ENCODE data around the gene INMT.

INMT gene

DNA sequence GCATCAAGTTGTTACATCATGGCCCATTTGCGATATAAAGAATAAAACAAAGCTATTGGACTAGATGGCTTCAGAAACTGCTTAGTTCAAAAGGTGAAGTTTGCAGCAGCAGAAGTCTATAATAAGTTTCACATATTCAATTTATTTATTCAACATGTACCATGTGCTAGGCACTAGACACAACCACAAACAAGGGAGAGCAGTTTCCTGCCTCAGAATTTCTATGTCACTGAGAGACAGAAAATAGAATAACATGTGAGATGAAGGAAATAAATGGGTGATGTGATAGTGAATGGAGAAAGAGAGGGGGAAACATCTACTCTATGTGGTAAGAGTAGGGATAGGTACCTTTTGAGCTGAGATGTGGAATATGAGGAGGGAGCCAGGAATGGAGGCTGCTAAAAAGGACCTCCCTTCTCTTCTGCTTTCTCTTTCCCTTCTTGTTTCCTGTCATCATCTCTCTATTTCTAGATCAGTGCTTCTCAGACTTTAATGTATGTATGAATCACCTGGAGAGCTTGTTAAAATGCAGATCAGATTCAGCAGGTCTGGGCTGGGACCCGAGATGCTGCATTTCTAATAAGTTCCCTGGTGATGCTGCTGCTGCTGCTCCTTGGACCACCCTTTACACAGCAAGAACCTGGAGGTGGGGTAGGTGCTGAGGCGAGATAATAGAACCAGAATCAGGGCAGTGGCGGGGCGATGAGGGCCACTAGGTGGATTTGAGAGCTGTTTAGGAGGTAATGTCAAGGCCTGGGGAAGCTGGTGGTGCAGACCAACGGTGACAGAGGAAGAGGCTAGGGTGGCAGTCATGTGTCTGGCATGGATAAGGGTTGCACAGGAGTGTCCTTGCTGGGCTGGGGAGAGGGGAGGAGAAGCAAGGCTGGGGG, 13.7 kb upstream of the INMT start:
- no peaks in the 10 kb centered on the region for H3K9me3 ChIP-seq (ENCODE audit: control insufficient read depth, insufficient read depth, low read depth, low read length)
- CTCF ChIA-PET, result interaction anchor here (0.7 to 3.8 kb wide), 6 partner anchors 8 to 228 kb away, joined by 4 to 21 read pairs (median 6); no protein-coding TSS in a partner anchor
- no peak overlapping the region for H3K27ac ChIP-seq (ENCODE audit: extremely low read depth, low read depth, low read length)
- no peaks in the 10 kb centered on the region for H3K4me1 ChIP-seq (ENCODE audit: control insufficient read depth, insufficient read depth, low read length)
- H3K36me3 ChIP-seq (ENCODE audit: control insufficient read depth in 2 of 2, insufficient read depth in 1 of 2, low read length in 2 of 2), result no peaks in the 10 kb centered on the region
- H3K4me3 ChIP-seq (ENCODE audit: low read depth, low read length), result no peak overlapping the region
- POLR2A ChIA-PET, result no interaction called here
- no peak for TF ChIP-seq ZNF292 (tag by site-specific recombination; IDR thresholded peaks at IDR 0.05; ENCODE audit: borderline replicate concordance, low read depth)
- TF ChIP-seq IKZF3 (tag by site-specific recombination; IDR thresholded peaks at IDR 0.05), result no peak
- no peak for TF ChIP-seq ZSCAN23 (tag by site-specific recombination; IDR thresholded peaks at IDR 0.05)
- TF ChIP-seq ZNF501 (tag by site-specific recombination; IDR thresholded peaks at IDR 0.05), result no peak

DNA sequence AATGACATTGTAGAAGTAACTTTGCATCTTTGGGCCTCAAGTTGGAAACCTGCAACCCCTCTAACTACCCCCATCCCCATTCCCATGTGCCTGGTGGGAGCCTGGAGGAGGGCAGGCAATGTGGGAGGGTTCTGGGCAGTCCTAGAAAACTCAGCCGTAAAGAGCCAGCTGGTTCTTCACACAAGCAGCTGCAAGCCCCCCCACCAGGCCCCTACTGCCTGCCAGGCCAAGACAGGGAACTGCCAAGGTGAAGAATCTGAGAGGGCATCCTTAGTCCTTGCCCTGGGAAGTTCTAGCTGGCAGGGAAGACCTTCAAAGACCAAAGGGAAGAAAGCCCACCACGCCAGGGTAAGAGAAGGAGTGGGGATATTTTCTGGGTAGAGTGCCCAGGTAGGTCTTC, 12.2 kb upstream of the INMT start:
- H3K9me3 ChIP-seq (ENCODE audit: control insufficient read depth, insufficient read depth, low read depth, low read length), result no peaks in the 10 kb centered on the region
- H3K4me3 ChIP-seq (ENCODE audit: low read depth, low read length), result no peak overlapping the region
- no peaks in the 10 kb centered on the region for H3K4me1 ChIP-seq (ENCODE audit: control insufficient read depth, insufficient read depth, low read length)
- TF ChIP-seq ZFP37 (tag by site-specific recombination; IDR thresholded peaks at IDR 0.05) (no peak), ZNF175 (tag by site-specific recombination; IDR thresholded peaks at IDR 0.05) (no peak), TRIM28 (IDR thresholded peaks at IDR 0.05; ENCODE audit: borderline replicate concordance, low read length) (no peak), KLF1 (tag by site-specific recombination; IDR thresholded peaks at IDR 0.05) (no peak), ZNF561 (tag by site-specific recombination; IDR thresholded peaks at IDR 0.05; ENCODE audit: borderline replicate concordance) (no peak)
- TF ChIP-seq, protein P1, sequence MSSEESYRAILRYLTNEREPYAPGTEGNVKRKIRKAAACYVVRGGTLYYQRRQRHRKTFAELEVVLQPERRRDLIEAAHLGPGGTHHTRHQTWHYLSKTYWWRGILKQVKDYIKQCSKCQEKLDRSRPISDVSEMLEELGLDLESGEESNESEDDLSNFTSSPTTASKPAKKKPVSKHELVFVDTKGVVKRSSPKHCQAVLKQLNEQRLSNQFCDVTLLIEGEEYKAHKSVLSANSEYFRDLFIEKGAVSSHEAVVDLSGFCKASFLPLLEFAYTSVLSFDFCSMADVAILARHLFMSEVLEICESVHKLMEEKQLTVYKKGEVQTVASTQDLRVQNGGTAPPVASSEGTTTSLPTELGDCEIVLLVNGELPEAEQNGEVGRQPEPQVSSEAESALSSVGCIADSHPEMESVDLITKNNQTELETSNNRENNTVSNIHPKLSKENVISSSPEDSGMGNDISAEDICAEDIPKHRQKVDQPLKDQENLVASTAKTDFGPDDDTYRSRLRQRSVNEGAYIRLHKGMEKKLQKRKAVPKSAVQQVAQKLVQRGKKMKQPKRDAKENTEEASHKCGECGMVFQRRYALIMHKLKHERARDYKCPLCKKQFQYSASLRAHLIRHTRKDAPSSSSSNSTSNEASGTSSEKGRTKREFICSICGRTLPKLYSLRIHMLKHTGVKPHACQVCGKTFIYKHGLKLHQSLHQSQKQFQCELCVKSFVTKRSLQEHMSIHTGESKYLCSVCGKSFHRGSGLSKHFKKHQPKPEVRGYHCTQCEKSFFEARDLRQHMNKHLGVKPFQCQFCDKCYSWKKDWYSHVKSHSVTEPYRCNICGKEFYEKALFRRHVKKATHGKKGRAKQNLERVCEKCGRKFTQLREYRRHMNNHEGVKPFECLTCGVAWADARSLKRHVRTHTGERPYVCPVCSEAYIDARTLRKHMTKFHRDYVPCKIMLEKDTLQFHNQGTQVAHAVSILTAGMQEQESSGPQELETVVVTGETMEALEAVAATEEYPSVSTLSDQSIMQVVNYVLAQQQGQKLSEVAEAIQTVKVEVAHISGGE (tag by site-specific recombination; conservative IDR thresholded peaks at IDR 0.05; ENCODE audit: low read depth), result no peak
- TF ChIP-seq, protein P2, sequence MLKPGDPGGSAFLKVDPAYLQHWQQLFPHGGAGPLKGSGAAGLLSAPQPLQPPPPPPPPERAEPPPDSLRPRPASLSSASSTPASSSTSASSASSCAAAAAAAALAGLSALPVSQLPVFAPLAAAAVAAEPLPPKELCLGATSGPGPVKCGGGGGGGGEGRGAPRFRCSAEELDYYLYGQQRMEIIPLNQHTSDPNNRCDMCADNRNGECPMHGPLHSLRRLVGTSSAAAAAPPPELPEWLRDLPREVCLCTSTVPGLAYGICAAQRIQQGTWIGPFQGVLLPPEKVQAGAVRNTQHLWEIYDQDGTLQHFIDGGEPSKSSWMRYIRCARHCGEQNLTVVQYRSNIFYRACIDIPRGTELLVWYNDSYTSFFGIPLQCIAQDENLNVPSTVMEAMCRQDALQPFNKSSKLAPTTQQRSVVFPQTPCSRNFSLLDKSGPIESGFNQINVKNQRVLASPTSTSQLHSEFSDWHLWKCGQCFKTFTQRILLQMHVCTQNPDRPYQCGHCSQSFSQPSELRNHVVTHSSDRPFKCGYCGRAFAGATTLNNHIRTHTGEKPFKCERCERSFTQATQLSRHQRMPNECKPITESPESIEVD (tag by site-specific recombination; IDR thresholded peaks at IDR 0.05), result no peak
- TF ChIP-seq, protein P3, sequence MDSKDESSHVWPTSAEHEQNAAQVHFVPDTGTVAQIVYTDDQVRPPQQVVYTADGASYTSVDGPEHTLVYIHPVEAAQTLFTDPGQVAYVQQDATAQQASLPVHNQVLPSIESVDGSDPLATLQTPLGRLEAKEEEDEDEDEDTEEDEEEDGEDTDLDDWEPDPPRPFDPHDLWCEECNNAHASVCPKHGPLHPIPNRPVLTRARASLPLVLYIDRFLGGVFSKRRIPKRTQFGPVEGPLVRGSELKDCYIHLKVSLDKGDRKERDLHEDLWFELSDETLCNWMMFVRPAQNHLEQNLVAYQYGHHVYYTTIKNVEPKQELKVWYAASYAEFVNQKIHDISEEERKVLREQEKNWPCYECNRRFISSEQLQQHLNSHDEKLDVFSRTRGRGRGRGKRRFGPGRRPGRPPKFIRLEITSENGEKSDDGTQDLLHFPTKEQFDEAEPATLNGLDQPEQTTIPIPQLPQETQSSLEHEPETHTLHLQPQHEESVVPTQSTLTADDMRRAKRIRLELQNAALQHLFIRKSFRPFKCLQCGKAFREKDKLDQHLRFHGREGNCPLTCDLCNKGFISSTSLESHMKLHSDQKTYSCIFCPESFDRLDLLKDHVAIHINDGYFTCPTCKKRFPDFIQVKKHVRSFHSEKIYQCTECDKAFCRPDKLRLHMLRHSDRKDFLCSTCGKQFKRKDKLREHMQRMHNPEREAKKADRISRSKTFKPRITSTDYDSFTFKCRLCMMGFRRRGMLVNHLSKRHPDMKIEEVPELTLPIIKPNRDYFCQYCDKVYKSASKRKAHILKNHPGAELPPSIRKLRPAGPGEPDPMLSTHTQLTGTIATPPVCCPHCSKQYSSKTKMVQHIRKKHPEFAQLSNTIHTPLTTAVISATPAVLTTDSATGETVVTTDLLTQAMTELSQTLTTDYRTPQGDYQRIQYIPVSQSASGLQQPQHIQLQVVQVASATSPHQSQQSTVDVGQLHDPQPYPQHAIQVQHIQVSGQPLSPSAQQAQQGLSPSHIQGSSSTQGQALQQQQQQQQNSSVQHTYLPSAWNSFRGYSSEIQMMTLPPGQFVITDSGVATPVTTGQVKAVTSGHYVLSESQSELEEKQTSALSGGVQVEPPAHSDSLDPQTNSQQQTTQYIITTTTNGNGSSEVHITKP (tag by site-specific recombination; IDR thresholded peaks at IDR 0.05), result no peak
- TF ChIP-seq, protein P4, sequence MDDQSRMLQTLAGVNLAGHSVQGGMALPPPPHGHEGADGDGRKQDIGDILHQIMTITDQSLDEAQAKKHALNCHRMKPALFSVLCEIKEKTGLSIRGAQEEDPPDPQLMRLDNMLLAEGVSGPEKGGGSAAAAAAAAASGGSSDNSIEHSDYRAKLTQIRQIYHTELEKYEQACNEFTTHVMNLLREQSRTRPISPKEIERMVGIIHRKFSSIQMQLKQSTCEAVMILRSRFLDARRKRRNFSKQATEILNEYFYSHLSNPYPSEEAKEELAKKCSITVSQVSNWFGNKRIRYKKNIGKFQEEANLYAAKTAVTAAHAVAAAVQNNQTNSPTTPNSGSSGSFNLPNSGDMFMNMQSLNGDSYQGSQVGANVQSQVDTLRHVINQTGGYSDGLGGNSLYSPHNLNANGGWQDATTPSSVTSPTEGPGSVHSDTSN (CRISPR knock-in tag; IDR thresholded peaks at IDR 0.05), result no peak
- TF ChIP-seq, protein P5, sequence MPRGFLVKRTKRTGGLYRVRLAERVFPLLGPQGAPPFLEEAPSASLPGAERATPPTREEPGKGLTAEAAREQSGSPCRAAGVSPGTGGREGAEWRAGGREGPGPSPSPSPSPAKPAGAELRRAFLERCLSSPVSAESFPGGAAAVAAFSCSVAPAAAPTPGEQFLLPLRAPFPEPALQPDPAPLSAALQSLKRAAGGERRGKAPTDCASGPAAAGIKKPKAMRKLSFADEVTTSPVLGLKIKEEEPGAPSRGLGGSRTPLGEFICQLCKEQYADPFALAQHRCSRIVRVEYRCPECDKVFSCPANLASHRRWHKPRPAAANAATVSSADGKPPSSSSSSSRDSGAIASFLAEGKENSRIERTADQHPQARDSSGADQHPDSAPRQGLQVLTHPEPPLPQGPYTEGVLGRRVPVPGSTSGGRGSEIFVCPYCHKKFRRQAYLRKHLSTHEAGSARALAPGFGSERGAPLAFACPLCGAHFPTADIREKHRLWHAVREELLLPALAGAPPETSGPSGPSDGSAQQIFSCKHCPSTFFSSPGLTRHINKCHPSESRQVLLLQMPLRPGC (tag by site-specific recombination; IDR thresholded peaks at IDR 0.05), result no peak
- CTCF ChIA-PET, result interaction anchor here (0.6 to 3.8 kb wide), 30 partner anchors 9 to 270 kb away, joined by 3 to 21 read pairs (median 5); partner anchors contain the start of gene CRHR2
- no peak overlapping the region for H3K27ac ChIP-seq (ENCODE audit: extremely low read depth, low read depth, low read length)
- POLR2A ChIA-PET, result no interaction called here
- H3K36me3 ChIP-seq (ENCODE audit: control insufficient read depth in 2 of 2, insufficient read depth in 1 of 2, low read length in 2 of 2), result no peaks in the 10 kb centered on the region

Measured in HEK293 (cell line).